IMR-90 (cell line): Measurements from ENCODE around the gene ZFX.

Experiments
- CEBPB ChIP-seq: IDR thresholded peaks from 2 replicates; pipeline ENCODE4 v1.6.1; 2012; ENCODE audit warnings: low read depth, low read length, improper control_type of control experiment
- POLR2A ChIP-seq: IDR thresholded peaks from 2 replicates; pipeline ENCODE4 v1.6.1; 2012; ENCODE audit warnings: mild to moderate bottlenecking, low read depth, low read length
- SMC3 ChIP-seq: fragments of 150-350 bp; IDR thresholded peaks from 2 replicates; pipeline ENCODE4 v1.6.1; 2016; ENCODE audit warnings: low read depth, mild to moderate bottlenecking, antibody characterized with exemption, low read length, moderate library complexity
- TF ChIP-seq, protein P1 (sequence below): conservative IDR thresholded peaks from 2 replicates; pipeline ENCODE4 v1.5.1; 2012; ENCODE audit warnings: mild to moderate bottlenecking, low read depth, low read length, improper control_type of control experiment

DNA sequence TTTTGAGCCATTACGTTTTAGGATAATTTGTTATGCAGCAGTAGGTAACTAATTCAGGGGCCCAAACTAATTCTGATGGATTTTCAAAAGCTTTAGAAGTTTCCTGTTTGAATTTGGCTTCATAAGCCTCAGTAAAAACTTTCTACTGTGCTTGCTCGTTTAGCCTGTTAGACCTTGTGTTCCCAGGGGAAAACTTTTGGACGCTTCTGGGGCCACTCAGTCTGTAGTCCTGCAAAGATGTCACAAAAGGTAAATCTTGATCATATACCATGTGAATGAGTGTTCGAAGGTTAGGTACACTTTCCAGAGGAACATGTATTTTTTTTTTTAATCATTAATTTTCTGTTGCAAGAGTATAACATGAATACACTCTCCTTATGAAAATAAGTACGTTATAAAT lies 93.7 kb downstream of the ZFX start:
- TF ChIP-seq, protein P1, sequence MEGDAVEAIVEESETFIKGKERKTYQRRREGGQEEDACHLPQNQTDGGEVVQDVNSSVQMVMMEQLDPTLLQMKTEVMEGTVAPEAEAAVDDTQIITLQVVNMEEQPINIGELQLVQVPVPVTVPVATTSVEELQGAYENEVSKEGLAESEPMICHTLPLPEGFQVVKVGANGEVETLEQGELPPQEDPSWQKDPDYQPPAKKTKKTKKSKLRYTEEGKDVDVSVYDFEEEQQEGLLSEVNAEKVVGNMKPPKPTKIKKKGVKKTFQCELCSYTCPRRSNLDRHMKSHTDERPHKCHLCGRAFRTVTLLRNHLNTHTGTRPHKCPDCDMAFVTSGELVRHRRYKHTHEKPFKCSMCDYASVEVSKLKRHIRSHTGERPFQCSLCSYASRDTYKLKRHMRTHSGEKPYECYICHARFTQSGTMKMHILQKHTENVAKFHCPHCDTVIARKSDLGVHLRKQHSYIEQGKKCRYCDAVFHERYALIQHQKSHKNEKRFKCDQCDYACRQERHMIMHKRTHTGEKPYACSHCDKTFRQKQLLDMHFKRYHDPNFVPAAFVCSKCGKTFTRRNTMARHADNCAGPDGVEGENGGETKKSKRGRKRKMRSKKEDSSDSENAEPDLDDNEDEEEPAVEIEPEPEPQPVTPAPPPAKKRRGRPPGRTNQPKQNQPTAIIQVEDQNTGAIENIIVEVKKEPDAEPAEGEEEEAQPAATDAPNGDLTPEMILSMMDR, result no peak
- TF ChIP-seq SMC3, result no peak
- TF ChIP-seq POLR2A, result no peak
- TF ChIP-seq CEBPB, result no peak
